SK-N-MC (cell line): ENCODE data around the gene SCAF4.

Source experiments
- EZH2 ChIP-seq: fragments of 200-600 bp; sonication (generic); IDR thresholded peaks from one replicate; pipeline ENCODE4 v1.6.1; 2017; ENCODE audit warnings: antibody characterized with exemption
- FOXP2 ChIP-seq: optimal IDR thresholded peaks from 2 replicates; pipeline ENCODE3; 2011; ENCODE audit warnings: mild to moderate bottlenecking, moderate library complexity; ENCODE audit not compliant: insufficient read depth; ENCODE audit errors: extremely low read length, control extremely low read depth
- POLR2AphosphoS5 ChIP-seq: IDR thresholded peaks from 2 replicates; pipeline ENCODE4 v1.6.1; 2012; ENCODE audit warnings: mild to moderate bottlenecking, low read depth, low read length, borderline replicate concordance

DNA sequence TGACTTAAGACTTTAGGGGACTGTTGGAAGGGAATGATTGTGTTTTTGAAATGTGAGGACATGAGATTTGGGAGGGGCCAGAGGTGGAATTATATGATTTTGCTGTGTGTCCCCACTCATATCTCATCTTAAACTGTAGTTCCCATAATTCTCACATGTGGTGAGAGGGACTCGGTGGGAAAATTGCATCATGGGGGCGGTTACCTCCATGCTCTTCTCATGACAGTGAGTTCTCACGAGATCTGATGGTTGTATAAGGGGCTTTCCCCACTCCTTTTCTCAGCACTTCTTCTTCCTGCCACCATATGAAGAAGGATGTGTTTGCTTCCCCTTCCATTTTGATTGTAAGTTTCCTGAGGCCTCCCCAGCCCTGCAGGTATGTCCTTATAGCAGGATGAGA is 35.0 kb upstream of the SCAF4 start:
- TF ChIP-seq EZH2 (no peak), POLR2AphosphoS5 (no peak), FOXP2 (no peak)
